CD4-positive, CD25-positive, alpha-beta regulatory T cell (primary cell): ENCODE measurements around the gene MYMK. TPM values are rescaled to one million over a fixed set of nuclear protein-coding genes. Genes with fewer than 3 reads are reported as not detected.

Experiments
- ATAC-seq, 2 donors: fragments of 150-1000 bp; cut with Tn5 transposase; one replicate each; pipeline ENCODE4 v1.10.0; 2021; ENCODE audit warnings: low read depth in 2 of 2, moderate number of reproducible peaks in 2 of 2, moderate library complexity in 1 of 2
- DNase-seq, 3 donors: peaks; one replicate each; pipeline versions ENCODE4 v3.0.0 to v3.0.0-alpha.2; 2012 to 2022; ENCODE audit warnings: mixed read lengths in 1 of 3
- H3K27ac ChIP-seq: one replicate; pipeline ENCODE4 v1.7.0; 2013; ENCODE audit warnings: mild to moderate bottlenecking, low read length; ENCODE audit not compliant: insufficient read depth, poor library complexity, severe bottlenecking
- H3K27me3 ChIP-seq: one replicate; pipeline ENCODE4 v1.7.0; 2013; ENCODE audit warnings: low read length; ENCODE audit not compliant: control insufficient read depth, insufficient read depth
- H3K36me3 ChIP-seq: one replicate; pipeline ENCODE4 v1.7.0; 2013; ENCODE audit warnings: mild to moderate bottlenecking, low read length, moderate library complexity; ENCODE audit not compliant: control insufficient read depth, insufficient read depth
- H3K4me1 ChIP-seq: 2 replicates; pipeline ENCODE4 v1.7.0; 2013; ENCODE audit warnings: mild to moderate bottlenecking, low read length; ENCODE audit not compliant: insufficient read depth, control insufficient read depth, poor library complexity, severe bottlenecking
- H3K4me3 ChIP-seq: one replicate; pipeline ENCODE4 v1.7.0; 2013; ENCODE audit warnings: low read depth, mild to moderate bottlenecking, low read length, moderate library complexity
- H3K9me3 ChIP-seq, 2 experiments: 1 replicate in 1 of 2; 2 replicates in 1 of 2; pipeline ENCODE4 v1.7.0; 2013; ENCODE audit warnings: low read length in 2 of 2, mild to moderate bottlenecking in 1 of 2, moderate library complexity in 1 of 2; ENCODE audit not compliant: control insufficient read depth in 2 of 2
- H3K27ac Mint-ChIP-seq, 3 donors: one replicate each; pipeline ENCODE4 v1.8.0; 2020 to 2022; ENCODE audit warnings: mild to moderate bottlenecking in 3 of 3, mixed read lengths in 3 of 3, moderate library complexity in 2 of 3
- H3K27me3 Mint-ChIP-seq: one replicate; pipeline ENCODE4 v1.8.0; 2022; ENCODE audit warnings: mild to moderate bottlenecking, mixed read lengths
- H3K36me3 Mint-ChIP-seq: one replicate; pipeline ENCODE4 v1.8.0; 2020; ENCODE audit warnings: mixed read lengths
- H3K4me1 Mint-ChIP-seq, 4 donors: one replicate each; pipeline ENCODE4 v1.8.0; 2020 to 2022; ENCODE audit warnings: mixed read lengths in 4 of 4, mild to moderate bottlenecking in 1 of 4
- H3K4me3 Mint-ChIP-seq, 4 donors: one replicate each; pipeline ENCODE4 v1.8.0; 2020 to 2022; ENCODE audit warnings: mild to moderate bottlenecking in 4 of 4, mixed read lengths in 4 of 4, moderate library complexity in 3 of 4
- H3K9me3 Mint-ChIP-seq, 7 donors: one replicate each; pipeline ENCODE4 v1.8.0; 2020 to 2022; ENCODE audit warnings: mixed read lengths in 7 of 7, mild to moderate bottlenecking in 3 of 7, moderate library complexity in 2 of 7
- polyA plus RNA-seq, 4 donors: library from polyadenylated mRNA; unstranded; fragments of 300-500 nt; fragmentation: Illumina TruSeq; gene quantifications; one replicate each; pipeline ENCODE4 v1.2.3, GENCODE V29; 2021
- total RNA-seq: library from RNA; stranded (reverse); gene quantifications from one replicate; pipeline ENCODE4 v1.2.3, GENCODE V29; 2022

Gene MYMK
- total and polyA plus RNA-seq, 5 donors from 2014 or later: not detected

DNA sequence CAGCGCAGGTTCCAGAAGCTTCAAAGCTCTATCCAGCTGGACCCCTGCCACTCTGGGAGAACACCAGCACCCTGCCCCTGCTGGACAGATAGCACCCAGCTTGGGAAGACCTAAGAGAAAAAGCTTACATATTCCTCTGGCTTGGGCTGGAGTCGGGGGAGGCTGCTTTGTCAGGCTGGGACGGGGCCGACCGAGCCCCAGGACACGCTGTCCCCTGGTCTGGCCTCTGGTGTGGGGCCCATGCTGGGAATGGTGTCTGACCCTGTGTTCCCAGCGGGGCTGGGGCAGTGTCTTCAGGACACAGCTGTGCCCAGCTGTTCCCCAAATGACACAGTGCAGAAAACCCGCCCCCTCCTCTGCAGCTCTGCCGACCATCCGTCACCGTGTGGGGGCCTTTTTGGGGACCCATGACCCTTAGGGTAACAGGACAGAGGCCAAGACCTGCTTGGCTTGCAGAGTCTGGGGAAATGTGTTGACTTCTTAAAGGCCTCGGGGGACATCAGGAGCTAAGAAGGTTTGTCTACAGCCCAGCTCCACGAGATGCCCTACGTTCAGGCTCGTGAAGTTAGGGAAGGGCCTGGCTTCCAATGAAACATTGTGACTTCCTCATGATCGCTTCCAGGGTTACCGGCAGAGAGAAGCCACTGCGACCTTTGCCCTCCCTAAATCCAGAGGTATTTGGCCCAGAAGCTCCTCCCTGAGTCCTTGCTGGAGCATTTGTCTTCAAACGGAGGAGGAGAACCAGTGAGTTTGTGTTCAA, 25.4 kb downstream of the MYMK start:
- no peaks in the 10 kb centered on the region for H3K4me1 ChIP-seq
- peaks cover 5% of the 10 kb centered on the region for H3K36me3 Mint-ChIP-seq
- DNase-seq (no peak), ATAC-seq (no peak)
- peaks cover 0 to 21% (median 4%) of the 10 kb centered on the region in 7 donors for H3K9me3 Mint-ChIP-seq
- no peak overlapping the region for H3K4me3 Mint-ChIP-seq
- H3K36me3 ChIP-seq: no peaks in the 10 kb centered on the region
- no peak overlapping the region for H3K27ac ChIP-seq
- H3K4me3 ChIP-seq: no peak overlapping the region
- H3K4me1 Mint-ChIP-seq: no peaks in the 10 kb centered on the region
- no peaks in the 10 kb centered on the region for H3K27me3 ChIP-seq
- no peak overlapping the region for H3K27ac Mint-ChIP-seq
- peaks cover 7% of the 10 kb centered on the region for H3K27me3 Mint-ChIP-seq
- H3K9me3 ChIP-seq: peaks cover 16 to 17% of the 10 kb centered on the region in 2 experiments

GRCh38 chr9:133496861-133497842, 27.6 kb downstream of the MYMK start:
- Mint-ChIP-seq H3K9me3 (peaks cover 0 to 11% (median 3%) of the 10 kb centered on the region in 7 donors), H3K4me1 (no peaks in the 10 kb centered on the region), H3K27ac (no peak overlapping the region), H3K27me3 (peaks cover 3% of the 10 kb centered on the region), H3K4me3 (no peak overlapping the region), H3K36me3 (peaks cover under 1% of the 10 kb centered on the region)
- ATAC-seq (no peak), DNase-seq (no peak)
- Histone ChIP-seq H3K9me3 (peaks cover 11 to 12% of the 10 kb centered on the region in 2 experiments), H3K27ac (no peak overlapping the region), H3K36me3 (no peaks in the 10 kb centered on the region), H3K27me3 (no peaks in the 10 kb centered on the region), H3K4me1 (no peaks in the 10 kb centered on the region), H3K4me3 (no peak overlapping the region)

- Mint-ChIP-seq H3K27me3 (no peaks in the 10 kb centered on the region), H3K4me3 (no peak overlapping the region), H3K27ac (no peak overlapping the region), H3K9me3 (peaks cover 0 to 1% (median 0%) of the 10 kb centered on the region in 7 donors), H3K4me1 (no peaks in the 10 kb centered on the region), H3K36me3 (no peaks in the 10 kb centered on the region)
- DNase-seq (no peak), ATAC-seq (no peak)
- H3K27ac ChIP-seq: no peak overlapping the region
- H3K4me1 ChIP-seq: no peaks in the 10 kb centered on the region
- H3K4me3 ChIP-seq: no peak overlapping the region
- H3K36me3 ChIP-seq: no peaks in the 10 kb centered on the region
- H3K9me3 ChIP-seq: no peaks in the 10 kb centered on the region
- H3K27me3 ChIP-seq: no peaks in the 10 kb centered on the region
Observed at GRCh38 chr9:133495327-133496293, 29.1 kb downstream of the MYMK start.

- H3K4me3 ChIP-seq: no peak overlapping the region
- ATAC-seq (no peak), DNase-seq (no peak)
- H3K4me1 ChIP-seq: no peaks in the 10 kb centered on the region
- H3K27ac ChIP-seq: no peak overlapping the region
- no peaks in the 10 kb centered on the region for H3K36me3 ChIP-seq
- H3K27me3 ChIP-seq: no peaks in the 10 kb centered on the region
- H3K27ac Mint-ChIP-seq: no peak overlapping the region
- no peak overlapping the region for H3K4me3 Mint-ChIP-seq
- no peaks in the 10 kb centered on the region for H3K36me3 Mint-ChIP-seq
- H3K27me3 Mint-ChIP-seq: no peaks in the 10 kb centered on the region
- no peaks in the 10 kb centered on the region for H3K4me1 Mint-ChIP-seq
- peaks cover 0 to 1% (median 0%) of the 10 kb centered on the region in 7 donors for H3K9me3 Mint-ChIP-seq
- no peaks in the 10 kb centered on the region for H3K9me3 ChIP-seq
Observed at GRCh38 chr9:133494636-133495326, 30.0 kb downstream of the MYMK start.

GRCh38 chr9:133493845-133494540, 30.8 kb downstream of the MYMK start:
- H3K36me3 ChIP-seq: no peaks in the 10 kb centered on the region
- no peaks in the 10 kb centered on the region for H3K4me1 ChIP-seq
- no peak for DNase-seq
- no peaks in the 10 kb centered on the region for H3K27me3 ChIP-seq
- no peak overlapping the region for H3K27ac ChIP-seq
- ATAC-seq: no peak
- H3K4me3 ChIP-seq: no peak overlapping the region
- no peak overlapping the region for H3K27ac Mint-ChIP-seq
- H3K9me3 Mint-ChIP-seq: peaks cover 0 to 1% (median 0%) of the 10 kb centered on the region in 7 donors
- no peaks in the 10 kb centered on the region for H3K36me3 Mint-ChIP-seq
- no peaks in the 10 kb centered on the region for H3K4me1 Mint-ChIP-seq
- H3K27me3 Mint-ChIP-seq: no peaks in the 10 kb centered on the region
- peak overlapping the region in 1 of 4 donors; percentile 47 for H3K4me3 Mint-ChIP-seq
- no peaks in the 10 kb centered on the region for H3K9me3 ChIP-seq

- no peaks in the 10 kb centered on the region for H3K36me3 Mint-ChIP-seq
- no peak overlapping the region for H3K4me3 ChIP-seq
- no peak overlapping the region for H3K4me3 Mint-ChIP-seq
- no peaks in the 10 kb centered on the region for H3K4me1 Mint-ChIP-seq
- H3K9me3 ChIP-seq: no peaks in the 10 kb centered on the region
- no peaks in the 10 kb centered on the region for H3K27me3 Mint-ChIP-seq
- no peak for DNase-seq
- no peaks in the 10 kb centered on the region for H3K27me3 ChIP-seq
- no peaks in the 10 kb centered on the region for H3K36me3 ChIP-seq
- no peak for ATAC-seq
- no peaks in the 10 kb centered on the region for H3K4me1 ChIP-seq
- no peaks in the 10 kb centered on the region for H3K9me3 Mint-ChIP-seq
- no peak overlapping the region for H3K27ac Mint-ChIP-seq
- no peak overlapping the region for H3K27ac ChIP-seq
Observed at GRCh38 chr9:133493428-133493827, 31.3 kb downstream of the MYMK start.
